ENCODE measurements around the gene PCDH1.

- TF ChIP-seq CTCF (IDR thresholded peaks at IDR 0.05) = no peak
- TF ChIP-seq POLR2A (IDR thresholded peaks at IDR 0.05) = no peak
Observed at GRCh38 chr5:141877356-141878185, 639 bp downstream of the PCDH1 start.

Data from lower leg skin (tissue), 3 donors.